ENCODE results near the gene GNG14.
"Not testable (repeated sequence)": the region's sequence is repeated elsewhere in the genome, so short reads cannot be mapped to it uniquely, and the experiment has no call there.

The GNG14 gene

GRCh38 chr19:12687496-12688196 is at the start of gene GNG14:
Gene GNG14, plus strand, starts transcription at chr19:12687998. Its CDS starts 51 bp downstream, at chr19:12688049.
- DNase-seq (ENCODE audit: insufficient read length, low spot score) (no peak), FAIRE-seq (no peak)

- DNase-seq (ENCODE audit: insufficient read length, low spot score) = no peak
- no peak for FAIRE-seq
These were observed 49.1 kb upstream of the GNG14 start for GRCh38 chr19:12638611-12639182.

- FAIRE-seq (peak; percentile 94), DNase-seq (ENCODE audit: insufficient read length, low spot score) (peak; percentile 91)
These were observed 47.7 kb upstream of the GNG14 start for GRCh38 chr19:12639901-12640613.

- FAIRE-seq = no peak
- DNase-seq (ENCODE audit: insufficient read length, low spot score) = no peak
These were observed 46.3 kb upstream of the GNG14 start for GRCh38 chr19:12641456-12641855.

GRCh38 chr19:12642506-12642905 is 45.3 kb upstream of the GNG14 start:
- FAIRE-seq = no peak
- no peak for DNase-seq (ENCODE audit: insufficient read length, low spot score)

- DNase-seq (ENCODE audit: insufficient read length, low spot score); FAIRE-seq: not testable (repeated sequence)
These were observed 44.1 kb upstream of the GNG14 start for GRCh38 chr19:12643716-12644115.

- DNase-seq (ENCODE audit: insufficient read length, low spot score) = no peak
- no peak for FAIRE-seq
These were observed 41.2 kb upstream of the GNG14 start for GRCh38 chr19:12646551-12646950.

- DNase-seq (ENCODE audit: insufficient read length, low spot score) (no peak), FAIRE-seq (no peak)
These were observed 40.8 kb upstream of the GNG14 start for GRCh38 chr19:12647047-12647446.

GRCh38 chr19:12647490-12648071 is 40.2 kb upstream of the GNG14 start:
- DNase-seq (ENCODE audit: insufficient read length, low spot score) = no peak
- no peak for FAIRE-seq

GRCh38 chr19:12648088-12648487 is 39.7 kb upstream of the GNG14 start:
- FAIRE-seq (no peak), DNase-seq (ENCODE audit: insufficient read length, low spot score) (no peak)

- FAIRE-seq = no peak
- no peak for DNase-seq (ENCODE audit: insufficient read length, low spot score)
These were observed 37.9 kb upstream of the GNG14 start for GRCh38 chr19:12649941-12650340.

- FAIRE-seq = no peak
- no peak for DNase-seq (ENCODE audit: insufficient read length, low spot score)
These were observed 35.6 kb upstream of the GNG14 start for GRCh38 chr19:12652219-12652618.

GRCh38 chr19:12655546-12655945 is 32.3 kb upstream of the GNG14 start:
- DNase-seq (ENCODE audit: insufficient read length, low spot score) (no peak), FAIRE-seq (no peak)

- DNase-seq (ENCODE audit: insufficient read length, low spot score) (no peak), FAIRE-seq (no peak)
These were observed 30.8 kb upstream of the GNG14 start for GRCh38 chr19:12656899-12657571.

- no peak for FAIRE-seq
- DNase-seq (ENCODE audit: insufficient read length, low spot score) = no peak
These were observed 29.8 kb upstream of the GNG14 start for GRCh38 chr19:12657966-12658365.

- DNase-seq (ENCODE audit: insufficient read length, low spot score) (no peak), FAIRE-seq (no peak)
These were observed 26.8 kb upstream of the GNG14 start for GRCh38 chr19:12660980-12661379.

GRCh38 chr19:12664406-12665280 is 23.2 kb upstream of the GNG14 start:
- DNase-seq (ENCODE audit: insufficient read length, low spot score) = no peak
- FAIRE-seq = no peak

- DNase-seq (ENCODE audit: insufficient read length, low spot score) (peak; percentile 80), FAIRE-seq (peak; percentile 84)
These were observed 22.6 kb upstream of the GNG14 start for GRCh38 chr19:12665281-12665573.

- FAIRE-seq (no peak), DNase-seq (ENCODE audit: insufficient read length, low spot score) (no peak)
These were observed 22.0 kb upstream of the GNG14 start for GRCh38 chr19:12665671-12666264.

All from GM19239 (cell line).